Measurements from ENCODE around the gene STAT6.

The STAT6 gene

DNA sequence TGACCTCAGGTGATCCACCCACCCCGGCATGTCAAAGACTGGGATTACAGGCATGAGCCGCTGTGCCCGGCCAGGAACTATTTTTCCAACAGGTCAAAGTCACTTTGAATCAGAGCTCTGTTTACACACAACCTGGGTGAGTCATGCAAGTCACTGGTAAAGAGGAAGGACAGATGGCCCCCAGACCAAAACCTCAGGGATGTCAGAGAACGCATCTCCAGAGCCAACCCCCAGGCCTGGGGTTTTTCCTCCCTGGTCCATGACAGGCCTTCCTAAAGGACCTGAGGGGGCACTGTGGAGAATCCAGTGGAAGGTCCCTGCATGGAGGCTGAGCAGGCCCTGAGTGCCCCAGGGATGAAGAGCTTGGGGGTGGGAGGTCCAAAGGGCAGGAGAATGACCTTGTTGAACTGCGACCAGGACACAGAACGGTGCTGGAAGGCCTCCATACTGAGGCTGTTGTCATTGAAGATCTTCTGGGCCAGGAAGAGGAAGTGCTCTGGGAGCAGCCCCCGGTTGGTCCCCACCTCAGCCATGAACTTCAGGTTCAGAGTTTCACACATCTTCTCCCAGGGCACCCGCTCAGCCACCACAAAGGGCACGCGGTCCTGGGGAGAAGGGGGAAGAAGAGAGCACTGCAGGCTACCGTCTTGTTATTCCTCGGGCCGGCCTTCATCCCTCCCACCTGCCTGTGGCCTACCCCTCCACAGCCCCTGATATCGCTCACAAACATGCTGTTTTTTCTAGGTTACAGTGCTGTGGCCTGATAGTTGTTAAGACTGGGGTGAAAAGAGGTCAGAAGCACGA lies 9.1 kb downstream of the STAT6 start:
- no peak for DNase-seq (ENCODE audit: low spot score)

DNA sequence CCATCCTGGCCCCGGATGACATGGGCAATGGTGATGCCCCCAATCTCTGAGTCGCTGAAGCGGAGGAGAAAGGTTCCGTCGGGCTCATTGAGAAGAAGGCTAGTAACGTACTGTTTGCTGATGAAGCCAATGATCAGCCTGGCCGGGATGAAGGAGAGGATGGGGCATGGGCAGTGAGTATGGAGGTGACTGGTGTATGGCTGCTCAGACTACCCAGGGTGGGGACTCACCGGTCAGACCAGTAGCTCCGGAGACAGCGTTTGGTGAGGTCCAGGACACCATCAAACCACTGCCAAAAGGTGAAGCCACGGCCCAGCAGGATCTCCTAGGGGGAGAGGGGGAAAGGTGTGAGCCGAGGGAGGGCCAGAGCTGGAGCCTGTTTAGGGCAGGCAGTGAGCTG lies 11.4 kb downstream of the STAT6 start:
- DNase-seq (ENCODE audit: low spot score), result no peak

DNA sequence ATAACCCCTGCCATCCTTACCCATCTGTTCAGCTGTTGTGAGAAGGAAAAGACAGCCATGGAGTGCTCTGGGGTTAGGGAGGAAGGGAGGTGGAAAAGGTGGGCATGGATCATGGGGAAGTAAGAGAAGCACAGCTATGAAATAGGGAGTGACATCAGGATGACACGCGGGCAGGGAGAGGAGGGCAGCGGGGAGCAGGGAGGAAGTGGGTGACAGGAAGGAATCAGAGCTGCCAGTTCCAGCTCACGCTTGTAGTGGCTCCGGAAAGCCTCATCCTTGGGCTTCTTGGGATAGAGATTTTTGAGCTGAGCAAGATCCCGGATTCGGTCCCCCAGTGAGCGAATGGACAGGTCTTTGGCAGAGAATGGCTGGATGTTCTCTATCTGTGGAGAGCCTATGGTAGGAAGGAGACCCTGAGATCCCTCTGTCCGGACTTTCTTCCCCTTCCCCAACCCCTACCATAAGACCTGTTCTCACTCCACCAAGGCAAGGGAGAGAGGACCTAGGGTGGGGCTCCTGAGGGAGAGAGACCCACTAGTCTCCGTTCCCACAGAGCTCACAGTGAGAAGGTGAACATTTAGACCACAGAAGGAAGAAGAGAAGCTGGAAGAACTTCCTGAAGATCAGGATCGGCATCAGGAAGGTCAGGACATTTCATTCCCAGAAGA lies 12.0 kb downstream of the STAT6 start:
- DNase-seq (ENCODE audit: low spot score), result no peak

DNA sequence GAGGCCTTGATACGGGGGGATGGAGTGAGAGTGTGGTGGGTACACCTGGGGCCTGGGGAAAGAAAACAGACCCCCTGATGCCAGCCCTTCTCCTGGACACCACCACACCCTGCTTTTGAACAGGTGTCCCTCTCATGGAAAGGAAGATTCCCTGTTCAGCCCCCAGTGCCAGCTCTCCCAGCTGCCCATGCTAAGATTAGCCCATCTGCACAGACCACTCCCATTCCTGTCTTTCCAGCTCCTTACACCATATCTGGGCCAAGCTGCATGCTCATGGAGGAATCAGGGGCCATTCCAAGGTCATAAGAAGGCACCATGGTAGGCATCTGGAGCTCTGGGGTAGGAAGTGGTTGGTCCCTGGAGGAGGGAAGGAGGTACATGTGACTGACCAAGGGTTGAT lies 12.6 kb downstream of the STAT6 start:
- no peak for DNase-seq (ENCODE audit: low spot score)

DNA sequence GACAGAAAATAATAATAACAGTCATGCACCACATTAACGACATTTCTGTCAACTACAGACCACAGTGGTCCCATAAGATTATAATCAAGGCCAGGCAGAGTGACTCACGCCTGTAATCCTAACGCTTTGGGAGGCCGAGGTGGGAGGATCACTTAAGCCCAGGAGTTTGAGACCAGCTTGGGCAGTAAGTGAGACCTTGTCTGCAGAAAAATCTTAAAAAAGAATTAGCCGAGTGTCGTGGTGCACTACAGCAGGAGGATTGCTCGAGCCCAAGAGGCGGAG lies 13.7 kb downstream of the STAT6 start:
- no peak for DNase-seq (ENCODE audit: low spot score)

DNA sequence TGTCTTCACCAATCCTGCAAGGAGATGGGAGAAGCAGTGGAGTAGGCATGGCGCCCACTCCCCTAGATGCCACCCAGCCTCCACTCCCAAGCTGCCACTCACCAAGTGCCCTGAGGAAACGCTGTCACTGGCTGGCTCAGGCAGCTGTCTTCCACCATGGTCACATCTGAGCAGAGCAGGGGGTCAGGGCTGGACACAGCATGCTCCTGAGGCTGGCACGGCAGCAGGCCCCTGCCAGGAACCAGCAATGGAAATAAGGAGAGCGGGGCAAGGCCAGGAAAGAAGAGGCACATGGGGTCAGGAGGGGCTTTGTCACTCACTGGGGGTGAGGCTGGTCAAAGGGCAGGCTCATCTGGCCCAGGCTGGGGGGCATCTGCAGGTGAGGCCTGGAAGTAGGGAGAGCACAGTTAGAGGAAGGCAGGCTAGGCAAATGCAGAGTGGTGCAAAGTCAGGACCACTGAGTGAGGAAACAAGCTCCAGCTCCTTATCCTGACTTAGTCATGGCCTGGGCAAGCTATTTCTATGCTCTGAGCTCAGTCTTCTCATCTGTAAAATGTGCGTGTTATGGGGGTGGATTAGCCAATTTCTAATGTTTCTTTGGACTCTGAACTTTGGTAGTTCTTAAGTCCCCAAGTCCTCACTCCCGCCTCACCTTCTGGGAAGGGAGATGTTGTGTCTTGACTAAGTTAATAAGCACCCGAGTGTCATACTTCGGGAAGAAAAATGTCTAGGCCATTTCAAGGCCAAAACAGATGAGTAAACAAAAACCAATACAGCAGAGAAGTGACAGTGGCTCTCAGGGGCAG lies 14.2 kb downstream of the STAT6 start:
- DNase-seq (ENCODE audit: low spot score), result no peak

DNA sequence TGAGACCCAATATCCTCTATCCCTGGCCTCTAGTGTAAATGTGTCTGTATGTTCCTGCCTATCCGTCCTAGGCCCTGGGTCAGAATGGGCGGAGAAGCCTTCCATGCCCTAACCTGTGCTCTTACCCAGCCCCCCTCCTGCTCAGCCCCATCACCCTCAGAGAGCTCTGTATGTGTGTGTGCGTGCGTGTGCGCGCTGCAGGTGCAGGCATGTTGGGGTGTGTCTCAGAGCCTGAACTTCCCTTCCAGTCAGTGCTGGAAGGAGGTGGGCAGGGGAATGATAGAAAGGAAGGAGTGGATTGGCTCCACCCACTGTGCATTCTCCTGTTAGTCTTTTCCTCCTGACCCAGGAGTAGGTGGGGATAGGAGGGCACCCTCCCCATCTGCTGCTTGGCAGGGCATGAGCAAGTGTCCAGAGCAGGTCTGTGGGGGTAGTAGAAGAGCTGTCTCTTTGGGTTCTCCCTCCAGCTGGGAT lies 15.0 kb downstream of the STAT6 start:
- no peak for DNase-seq (ENCODE audit: low spot score)

DNA sequence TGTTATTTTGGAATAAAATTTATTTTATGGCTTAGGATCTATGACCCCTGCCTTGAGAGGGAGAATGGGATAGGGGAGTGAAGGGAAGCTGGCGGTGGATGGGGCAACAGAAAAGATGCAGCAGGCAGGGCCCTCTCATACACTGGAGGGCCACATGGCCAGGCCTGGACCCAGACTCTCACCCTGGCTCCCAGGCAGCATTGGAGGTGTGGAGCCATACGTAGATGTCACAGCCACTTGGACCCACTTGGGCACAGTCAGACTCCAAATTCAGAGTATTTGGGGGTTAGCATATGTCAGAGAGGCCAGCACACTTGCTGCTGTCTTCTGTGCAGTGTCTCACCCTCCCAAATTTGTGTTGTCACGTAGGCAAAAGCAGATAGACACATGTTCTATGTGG lies 15.7 kb downstream of the STAT6 start:
- no peak for DNase-seq (ENCODE audit: low spot score)

DNA sequence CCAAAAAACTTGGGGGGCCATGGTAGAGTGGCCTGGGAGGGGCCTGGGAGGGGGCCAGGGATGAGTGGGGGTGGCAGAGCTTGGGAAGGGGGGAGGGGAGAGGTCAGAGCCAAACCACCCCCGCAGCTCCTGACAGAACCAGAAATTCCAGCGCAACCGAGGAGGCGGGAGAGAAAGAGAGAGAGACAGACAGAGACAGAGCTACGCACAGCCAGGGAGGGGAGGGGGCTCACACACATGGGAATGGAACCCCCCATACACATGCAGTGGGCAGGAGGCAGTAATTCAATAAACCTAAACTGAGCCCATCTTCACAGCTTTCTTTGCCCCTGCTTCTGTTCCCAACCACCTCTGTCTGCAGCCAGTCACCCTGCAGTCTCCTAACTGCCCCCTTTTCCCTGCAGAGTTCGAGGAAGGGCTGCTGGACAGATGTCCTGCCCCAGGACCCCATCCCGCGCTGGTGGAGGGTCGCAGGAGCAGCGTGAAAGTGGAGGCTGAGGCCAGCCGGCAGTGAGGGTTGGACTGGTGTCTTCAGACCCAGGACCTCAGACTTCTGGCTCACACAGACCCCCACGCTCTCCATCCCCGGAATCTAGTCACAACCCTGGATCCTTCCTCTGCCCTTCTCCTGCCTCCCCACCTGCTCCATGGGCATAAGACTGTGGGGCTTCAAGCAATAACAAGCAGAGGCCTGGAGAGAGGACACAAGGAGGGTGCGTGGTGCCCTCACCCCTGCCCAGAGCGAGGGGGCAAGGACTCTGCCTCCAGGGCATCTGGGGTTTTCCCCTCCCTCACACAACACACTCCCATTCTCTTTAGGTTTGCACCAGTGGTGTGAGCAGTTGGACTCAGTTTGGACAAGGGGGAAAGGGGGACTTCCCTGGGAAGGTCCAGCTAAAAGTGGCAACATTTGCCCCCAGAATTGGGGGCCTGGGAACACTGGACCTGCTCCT lies 16.7 kb downstream of the STAT6 start:
- no peak for DNase-seq (ENCODE audit: low spot score)

DNA sequence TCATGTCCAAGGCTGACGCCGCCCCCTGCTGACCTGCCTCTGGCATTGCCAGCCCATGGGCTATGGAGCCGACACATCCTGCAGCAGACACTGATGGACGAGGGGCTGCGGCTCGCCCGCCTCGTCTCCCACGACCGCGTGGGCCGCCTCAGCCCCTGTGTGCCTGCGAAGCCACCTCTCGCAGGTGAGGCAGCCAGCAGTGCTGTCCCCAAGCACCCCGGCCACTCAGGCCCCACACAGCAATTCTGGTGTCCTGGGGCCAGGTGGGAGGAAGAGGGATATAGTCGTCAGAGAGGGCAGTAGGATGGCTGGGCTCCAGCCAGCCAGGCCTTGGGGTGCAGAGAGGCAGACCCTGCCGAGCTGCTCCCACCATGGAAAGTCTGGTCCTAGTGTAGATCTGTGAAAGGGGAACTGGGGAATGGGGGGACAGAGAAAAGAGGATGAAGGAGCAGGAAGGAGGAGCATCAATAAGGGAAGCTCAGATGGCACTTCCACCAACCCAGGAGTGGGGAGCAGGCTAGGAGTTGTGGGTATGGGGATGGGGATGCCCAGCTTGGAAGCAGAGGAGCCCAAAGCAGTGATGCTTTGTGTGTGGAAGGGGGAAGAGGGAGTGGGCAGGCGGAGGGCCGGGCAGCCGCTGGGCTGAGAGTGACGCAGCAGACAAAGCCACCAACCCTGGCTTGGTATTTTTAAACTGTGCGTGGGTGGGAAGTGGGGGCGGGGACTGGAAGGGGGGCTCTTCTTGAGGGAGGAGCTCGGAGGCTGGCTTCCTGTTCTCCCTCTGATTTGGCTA lies 17.6 kb downstream of the STAT6 start:
- DNase-seq (ENCODE audit: low spot score), result no peak

DNA sequence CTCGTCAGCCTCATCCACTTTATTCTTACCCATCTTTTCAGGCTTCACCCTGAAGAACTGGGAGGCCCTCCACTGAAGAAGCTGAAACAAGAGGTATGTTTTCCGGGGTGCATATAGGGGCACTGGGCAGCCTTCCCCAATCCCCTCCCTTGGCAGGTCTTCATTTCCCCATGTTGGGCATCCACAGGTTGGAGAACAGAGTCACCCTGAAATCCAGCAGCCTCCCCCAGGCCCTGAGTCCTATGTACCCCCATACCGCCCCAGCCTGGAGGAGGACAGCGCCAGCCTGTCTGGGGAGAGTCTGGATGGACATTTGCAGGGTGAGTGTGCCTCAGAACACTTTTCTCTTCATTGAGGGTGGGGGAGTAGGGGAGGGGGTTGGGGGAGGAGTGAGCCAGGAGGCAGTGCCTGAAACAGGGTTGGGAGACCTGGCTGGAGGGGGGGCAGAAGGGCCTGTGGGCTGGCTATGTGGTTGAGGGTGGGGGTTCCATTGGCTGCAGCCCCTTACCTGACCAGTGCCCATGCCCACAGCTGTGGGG lies 18.2 kb downstream of the STAT6 start:
- no peak for DNase-seq (ENCODE audit: low spot score)

DNA sequence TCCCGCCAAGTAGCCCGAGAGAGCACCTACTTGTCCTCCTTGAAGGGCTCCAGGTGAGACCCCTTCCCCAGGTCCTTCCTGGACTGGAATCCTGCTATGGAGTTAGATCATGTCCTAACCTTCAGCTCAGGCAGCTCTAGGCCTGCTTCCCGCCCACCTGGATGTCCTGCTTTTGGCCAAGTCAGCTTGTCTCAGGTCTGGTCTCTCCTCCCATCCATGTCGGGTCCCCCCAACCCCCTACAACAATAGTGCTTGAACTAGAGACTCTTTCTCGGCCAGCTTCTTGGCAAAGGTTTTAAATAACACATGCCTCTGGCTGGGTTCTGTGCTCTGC lies 18.7 kb downstream of the STAT6 start:
- no peak for DNase-seq (ENCODE audit: low spot score)

DNA sequence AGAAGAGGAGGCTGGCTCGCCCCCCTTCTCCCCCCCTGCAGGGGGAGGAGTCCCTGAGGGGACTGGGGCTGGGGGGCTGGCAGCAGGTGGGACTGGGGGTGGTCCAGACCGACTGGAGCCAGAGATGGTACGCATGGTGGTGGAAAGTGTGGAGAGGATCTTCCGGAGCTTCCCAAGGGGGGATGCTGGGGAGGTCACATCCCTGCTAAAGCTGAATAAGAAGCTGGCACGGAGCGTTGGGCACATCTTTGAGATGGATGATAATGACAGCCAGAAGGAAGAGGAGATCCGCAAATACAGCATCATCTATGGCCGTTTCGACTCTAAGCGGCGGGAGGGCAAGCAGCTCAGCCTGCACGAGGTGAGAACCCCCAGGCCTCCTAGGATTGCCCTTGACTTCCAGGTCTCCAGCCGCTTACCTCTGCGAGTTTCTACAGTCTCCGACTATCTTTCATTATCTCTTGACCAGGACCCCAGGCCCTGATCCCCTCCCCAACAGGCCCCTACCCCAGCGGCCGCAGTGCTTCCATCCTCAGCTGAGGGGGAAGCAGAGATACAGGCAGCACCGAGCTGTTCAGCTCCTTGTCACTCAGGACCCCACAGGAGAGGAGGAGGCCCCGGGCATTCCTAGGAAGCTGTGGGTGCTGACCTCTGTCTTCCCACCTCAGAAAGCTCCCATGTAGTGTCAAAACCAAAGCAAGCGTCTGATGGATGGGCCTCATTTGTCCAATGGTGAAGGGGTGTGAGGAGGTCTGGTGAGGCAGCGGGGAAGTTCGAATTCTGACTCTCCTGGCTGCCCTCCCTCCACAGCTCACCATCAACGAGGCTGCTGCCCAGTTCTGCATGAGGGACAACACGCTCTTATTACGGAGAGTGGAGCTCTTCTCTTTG lies 19.3 kb downstream of the STAT6 start:
- no peak for DNase-seq (ENCODE audit: low spot score)

DNA sequence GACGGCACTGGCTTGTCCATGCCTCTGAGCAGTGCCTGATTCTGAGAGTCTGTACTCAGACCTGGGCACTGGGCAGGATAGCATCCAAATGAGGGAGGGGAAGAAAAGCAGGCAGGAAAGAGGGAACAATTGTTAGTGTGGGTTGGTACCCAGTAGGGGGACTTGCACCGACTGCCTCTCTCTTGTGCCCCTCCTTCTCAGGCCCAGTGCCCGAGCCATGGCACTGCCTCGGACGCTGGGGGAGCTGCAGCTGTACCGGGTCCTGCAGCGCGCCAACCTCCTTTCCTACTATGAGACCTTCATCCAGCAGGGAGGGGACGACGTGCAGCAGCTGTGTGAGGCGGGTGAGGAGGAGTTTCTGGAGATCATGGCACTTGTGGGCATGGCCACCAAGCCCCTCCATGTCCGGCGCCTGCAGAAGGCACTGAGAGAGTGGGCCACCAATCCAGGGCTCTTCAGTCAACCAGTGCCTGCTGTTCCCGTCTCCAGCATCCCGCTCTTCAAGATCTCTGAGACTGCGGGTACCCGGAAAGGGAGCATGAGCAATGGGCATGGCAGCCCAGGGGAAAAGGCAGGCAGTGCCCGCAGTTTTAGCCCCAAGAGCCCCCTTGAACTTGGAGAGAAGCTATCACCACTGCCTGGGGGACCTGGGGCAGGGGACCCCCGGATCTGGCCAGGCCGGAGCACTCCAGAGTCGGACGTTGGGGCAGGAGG lies 20.1 kb downstream of the STAT6 start:
- peak; percentile 86 for DNase-seq (ENCODE audit: low spot score)

DNA sequence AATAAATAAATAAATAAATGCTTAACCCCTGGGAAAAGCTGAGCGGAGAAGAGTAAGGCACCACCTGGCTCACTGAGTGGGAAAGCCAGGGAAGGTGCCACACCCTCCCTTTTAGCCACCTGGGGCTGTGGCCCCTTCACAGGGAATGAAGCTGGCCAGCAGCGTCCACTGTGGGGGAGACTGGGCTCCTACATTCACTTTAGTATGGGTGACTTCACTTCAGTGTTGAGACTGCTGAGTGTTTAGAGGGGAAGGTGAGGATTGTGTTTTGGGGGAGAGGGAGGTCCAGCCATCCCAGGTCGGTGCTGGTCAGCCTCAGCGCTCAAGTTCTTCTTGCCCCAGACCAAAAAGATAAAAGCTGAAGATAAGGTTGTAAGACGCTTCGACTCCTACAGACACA lies 20.7 kb downstream of the STAT6 start:
- DNase-seq (ENCODE audit: low spot score), result no peak

DNA sequence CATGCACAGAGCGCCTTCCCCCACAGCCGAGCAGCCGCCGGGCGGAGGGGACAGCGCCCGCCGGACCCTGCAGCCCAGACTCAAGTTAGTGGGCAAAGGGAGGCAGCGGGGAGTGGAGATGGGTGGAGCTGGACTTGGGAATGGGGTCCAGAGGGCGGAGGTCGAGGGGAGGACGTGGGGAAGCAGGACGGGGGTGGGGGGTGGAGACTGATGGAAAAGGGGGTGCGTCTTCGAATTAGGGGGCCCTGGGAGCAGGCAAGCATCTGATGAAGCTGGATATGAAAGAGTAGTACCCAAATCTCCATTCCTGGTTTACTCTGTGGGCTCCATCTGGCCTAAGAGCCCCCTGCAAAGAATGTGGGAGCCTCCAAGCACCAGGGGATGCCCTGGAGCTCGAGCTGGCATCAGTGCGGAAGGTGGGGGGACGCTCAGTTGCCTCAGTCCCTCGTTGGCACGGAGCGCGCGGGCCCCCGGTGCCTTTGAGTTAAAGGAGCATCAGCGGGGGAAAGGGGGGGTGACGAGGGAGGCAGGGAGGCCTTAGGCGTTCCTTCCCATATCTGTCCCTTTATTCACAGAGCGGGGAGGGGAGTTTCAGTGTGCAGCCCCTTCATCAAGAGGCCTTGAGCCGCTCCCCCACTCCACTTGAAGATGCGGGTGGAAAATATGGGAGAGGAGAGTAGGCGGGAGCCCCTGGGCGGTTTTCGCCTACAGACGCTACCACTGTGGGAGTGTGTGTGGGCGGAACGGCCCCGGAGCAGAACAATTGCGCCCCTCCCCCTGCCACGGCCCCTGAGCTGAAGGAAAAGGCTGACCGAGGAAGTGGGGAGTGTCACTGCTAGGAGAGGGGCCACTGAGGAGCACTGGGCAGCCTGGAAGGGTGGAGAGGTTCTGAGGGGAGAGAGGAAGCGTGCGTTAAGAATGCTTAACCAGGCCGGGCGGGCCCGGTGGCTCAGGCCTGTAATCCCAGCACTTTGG lies 21.6 kb downstream of the STAT6 start:
- DNase-seq (ENCODE audit: low spot score), result peak; percentile 74

DNA sequence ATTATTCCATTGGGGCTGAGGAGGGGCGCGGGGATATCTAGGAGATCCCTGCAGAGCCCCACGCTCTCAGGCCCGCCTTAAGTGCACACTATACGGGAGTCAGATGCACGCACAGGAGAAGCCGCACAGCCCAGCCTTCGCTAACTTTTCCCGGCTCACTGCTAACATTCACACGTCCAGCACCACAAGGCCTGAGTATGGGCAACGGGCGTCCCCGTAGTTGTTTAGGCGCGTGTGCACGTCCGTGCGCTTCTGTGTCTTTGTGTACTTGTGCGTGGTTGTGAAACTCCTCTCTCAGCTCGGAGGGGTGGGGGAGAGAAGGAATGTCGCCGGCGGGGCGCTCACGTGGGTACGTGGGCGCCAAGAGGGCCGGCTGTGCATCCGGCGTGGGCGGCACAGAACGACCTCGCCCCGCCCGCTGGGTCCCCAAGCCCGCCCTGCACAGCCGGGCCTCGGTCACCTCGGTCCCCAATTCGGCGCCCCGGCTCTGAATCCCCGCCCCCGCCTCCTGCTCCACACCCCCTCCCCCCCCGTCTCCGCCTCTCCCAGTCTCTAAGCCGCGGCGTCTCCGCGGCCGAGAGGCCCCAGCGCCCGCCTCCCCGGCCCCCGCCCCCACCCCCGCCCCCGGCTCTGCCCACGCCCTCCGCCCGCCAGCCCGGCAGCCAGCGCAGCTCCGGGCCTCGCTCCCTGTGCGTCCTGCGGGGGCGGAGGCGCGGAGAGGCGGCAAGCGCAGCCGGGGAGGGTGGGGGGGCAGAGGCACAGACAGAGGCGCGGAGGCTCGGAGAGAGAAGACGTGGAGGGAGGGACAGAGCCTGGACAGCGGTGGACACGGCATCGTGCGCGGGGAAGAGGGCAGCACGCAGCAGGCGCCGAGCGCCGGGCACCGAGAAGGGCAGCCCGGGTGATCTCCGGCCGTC lies 22.6 kb downstream of the STAT6 start, which contains the start of gene NAB2:
TSS of gene NAB2 (plus strand) at position 761 of the 917 bp plus-strand sequence. CDS start 158 bp downstream, outside the sequence.
- DNase-seq (ENCODE audit: low spot score), result peak; percentile 94

Data from Ammon's horn (tissue), 1 donor.